Stimulated activated CD8-positive, alpha-beta memory T cell treated with anti-CD3 and anti-CD28 coated beads, Interleukin-15, amount 100 ng/mL, for 24 hours (primary cell): ENCODE results near the gene MMP24.
A peak's percentile ranks its signal among the peaks of the same experiment; 100 is the strongest.

ENCODE experiments used
- DNase-seq: peaks from one replicate; pipeline ENCODE4 v3.0.0-alpha.2; 2020; ENCODE audit warnings: low read depth

Gene MMP24

GRCh38 chr20:35279040-35279439, 52.5 kb downstream of the MMP24 start:
- DNase-seq = no peak

- no peak for DNase-seq
These were observed 53.2 kb downstream of the MMP24 start for GRCh38 chr20:35279533-35280174.

- no peak for DNase-seq
These were observed 54.0 kb downstream of the MMP24 start for GRCh38 chr20:35280523-35280922.

- DNase-seq = no peak
These were observed 55.1 kb downstream of the MMP24 start for GRCh38 chr20:35281506-35282101.

- DNase-seq = no peak
These were observed 57.2 kb downstream of the MMP24 start for GRCh38 chr20:35283441-35284266.

GRCh38 chr20:35284267-35284991, 57.9 kb downstream of the MMP24 start, which contains the start of gene EIF6:
Gene EIF6 (minus strand): TSS chr20:35284772. CDS start chr20:35284487, 285 bp downstream.
- peak; percentile 50 for DNase-seq

- no peak for DNase-seq
These were observed 58.7 kb downstream of the MMP24 start for GRCh38 chr20:35284992-35285805.

- DNase-seq = no peak
These were observed 59.3 kb downstream of the MMP24 start for GRCh38 chr20:35285806-35286076.

- DNase-seq = no peak
These were observed 59.8 kb downstream of the MMP24 start for GRCh38 chr20:35286077-35286898.

- DNase-seq = no peak
These were observed 60.5 kb downstream of the MMP24 start for GRCh38 chr20:35286899-35287508.

- no peak for DNase-seq
These were observed 61.2 kb downstream of the MMP24 start for GRCh38 chr20:35287509-35288324.

GRCh38 chr20:35288325-35289060, 62.0 kb downstream of the MMP24 start:
- no peak for DNase-seq

- no peak for DNase-seq
These were observed 63.8 kb downstream of the MMP24 start for GRCh38 chr20:35290186-35290886.

- DNase-seq = no peak
These were observed 64.5 kb downstream of the MMP24 start for GRCh38 chr20:35290887-35291417.

- DNase-seq = no peak
These were observed 65.4 kb downstream of the MMP24 start, which contains the start of gene FAM83C for GRCh38 chr20:35291654-35292503. Gene FAM83C (minus strand): TSS chr20:35292425. CDS start chr20:35292304, 121 bp downstream.

GRCh38 chr20:35292504-35293285, 66.2 kb downstream of the MMP24 start:
- DNase-seq = no peak
